ENCODE data around the gene VSTM2B. TPM values are rescaled to one million over a fixed set of nuclear protein-coding genes. Genes with fewer than 3 reads are reported as not detected.

VSTM2B gene
- total RNA-seq, 2 experiments from 2014 or later, result not detected

GRCh38 chr19:29504454-29504853, 21.3 kb upstream of the VSTM2B start:
- Mint-ChIP-seq H3K4me1 (no peaks in the 10 kb centered on the region), H3K36me3 (no peaks in the 10 kb centered on the region), H3K9me3 (no peaks in the 10 kb centered on the region), H3K27ac (no peak overlapping the region), H3K4me3 (no peak overlapping the region), H3K27me3 (peaks cover 27% of the 10 kb centered on the region)
- DNase-seq, result no peak

- Mint-ChIP-seq H3K27ac (no peak overlapping the region), H3K4me3 (no peak overlapping the region), H3K36me3 (no peaks in the 10 kb centered on the region), H3K9me3 (no peaks in the 10 kb centered on the region), H3K27me3 (peaks cover 35% of the 10 kb centered on the region), H3K4me1 (no peaks in the 10 kb centered on the region)
- no peak for DNase-seq
These were observed 20.5 kb upstream of the VSTM2B start for GRCh38 chr19:29505097-29505824.

DNA sequence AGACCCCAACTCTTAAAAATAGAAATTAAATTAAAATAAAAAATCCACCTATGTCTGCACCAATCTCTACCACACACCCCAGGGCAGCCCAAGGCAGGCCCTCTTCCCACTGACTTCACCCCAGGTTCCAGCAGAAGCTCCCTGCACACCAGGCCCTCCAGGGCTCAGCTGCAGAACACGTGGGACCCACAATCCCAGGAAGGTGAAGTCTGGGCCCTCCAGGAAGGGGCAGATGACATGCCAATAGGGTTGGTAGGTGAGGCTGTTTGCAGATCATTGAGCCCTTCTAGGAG, 19.2 kb upstream of the VSTM2B start:
- no peak for DNase-seq
- H3K27ac Mint-ChIP-seq, result no peak overlapping the region
- no peaks in the 10 kb centered on the region for H3K36me3 Mint-ChIP-seq
- H3K4me3 Mint-ChIP-seq, result no peak overlapping the region
- no peaks in the 10 kb centered on the region for H3K9me3 Mint-ChIP-seq
- no peaks in the 10 kb centered on the region for H3K4me1 Mint-ChIP-seq
- peaks cover 46% of the 10 kb centered on the region for H3K27me3 Mint-ChIP-seq

GRCh38 chr19:29507081-29507860, 18.5 kb upstream of the VSTM2B start:
- Mint-ChIP-seq H3K27ac (no peak overlapping the region), H3K36me3 (no peaks in the 10 kb centered on the region), H3K27me3 (peaks cover 53% of the 10 kb centered on the region), H3K4me3 (no peak overlapping the region), H3K4me1 (no peaks in the 10 kb centered on the region), H3K9me3 (no peaks in the 10 kb centered on the region)
- no peak for DNase-seq

GRCh38 chr19:29508181-29508580, 17.6 kb upstream of the VSTM2B start:
- Mint-ChIP-seq H3K4me1 (no peaks in the 10 kb centered on the region), H3K27me3 (peaks cover 62% of the 10 kb centered on the region), H3K4me3 (no peak overlapping the region), H3K9me3 (no peaks in the 10 kb centered on the region), H3K27ac (no peak overlapping the region), H3K36me3 (no peaks in the 10 kb centered on the region)
- no peak for DNase-seq

GRCh38 chr19:29509456-29509855, 16.3 kb upstream of the VSTM2B start:
- no peaks in the 10 kb centered on the region for H3K4me1 Mint-ChIP-seq
- H3K9me3 Mint-ChIP-seq, result no peaks in the 10 kb centered on the region
- no peak overlapping the region for H3K27ac Mint-ChIP-seq
- H3K4me3 Mint-ChIP-seq, result no peak overlapping the region
- DNase-seq, result no peak
- peaks cover 60% of the 10 kb centered on the region for H3K27me3 Mint-ChIP-seq
- H3K36me3 Mint-ChIP-seq, result no peaks in the 10 kb centered on the region

DNA sequence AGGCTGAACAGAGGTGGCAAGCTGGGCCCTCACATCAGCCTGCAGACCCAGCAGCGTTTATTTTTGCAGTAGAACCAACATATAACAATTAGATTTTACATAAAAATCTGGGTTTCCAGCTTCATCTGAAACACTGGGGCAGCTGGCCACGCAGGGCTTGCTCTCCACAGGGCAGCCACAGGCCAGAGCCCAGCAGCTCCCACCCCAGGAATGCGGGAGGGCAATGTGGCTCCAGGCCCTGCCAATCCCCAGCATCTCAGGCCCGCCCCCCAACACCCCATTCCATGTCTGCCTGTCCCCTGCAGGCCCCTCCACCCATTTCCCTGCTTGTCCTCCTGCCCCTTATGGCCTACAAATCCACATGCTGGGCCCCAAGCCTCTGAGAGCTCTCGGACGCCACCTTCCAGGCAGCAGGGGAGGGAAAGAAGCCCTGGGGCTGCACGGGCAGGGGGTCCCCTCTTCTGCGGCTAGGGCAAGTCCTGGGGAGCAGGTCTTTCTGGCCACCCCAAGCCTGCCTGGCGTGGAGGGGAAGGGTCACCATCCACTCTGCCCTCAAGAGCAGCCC, 15.0 kb upstream of the VSTM2B start:
- H3K27me3 Mint-ChIP-seq, result peaks cover 60% of the 10 kb centered on the region
- no peak overlapping the region for H3K4me3 Mint-ChIP-seq
- DNase-seq, result no peak
- H3K36me3 Mint-ChIP-seq, result no peaks in the 10 kb centered on the region
- no peak overlapping the region for H3K27ac Mint-ChIP-seq
- no peaks in the 10 kb centered on the region for H3K9me3 Mint-ChIP-seq
- H3K4me1 Mint-ChIP-seq, result no peaks in the 10 kb centered on the region

GRCh38 chr19:29511768-29512167, 14.0 kb upstream of the VSTM2B start:
- H3K4me1 Mint-ChIP-seq, result no peaks in the 10 kb centered on the region
- no peak overlapping the region for H3K4me3 Mint-ChIP-seq
- no peak for DNase-seq
- H3K36me3 Mint-ChIP-seq, result no peaks in the 10 kb centered on the region
- no peak overlapping the region for H3K27ac Mint-ChIP-seq
- H3K27me3 Mint-ChIP-seq, result peaks cover 60% of the 10 kb centered on the region
- H3K9me3 Mint-ChIP-seq, result no peaks in the 10 kb centered on the region

GRCh38 chr19:29512748-29513147, 13.0 kb upstream of the VSTM2B start:
- no peaks in the 10 kb centered on the region for H3K9me3 Mint-ChIP-seq
- H3K4me3 Mint-ChIP-seq, result no peak overlapping the region
- peaks cover 53% of the 10 kb centered on the region for H3K27me3 Mint-ChIP-seq
- H3K36me3 Mint-ChIP-seq, result no peaks in the 10 kb centered on the region
- H3K4me1 Mint-ChIP-seq, result no peaks in the 10 kb centered on the region
- DNase-seq, result no peak
- no peak overlapping the region for H3K27ac Mint-ChIP-seq

DNA sequence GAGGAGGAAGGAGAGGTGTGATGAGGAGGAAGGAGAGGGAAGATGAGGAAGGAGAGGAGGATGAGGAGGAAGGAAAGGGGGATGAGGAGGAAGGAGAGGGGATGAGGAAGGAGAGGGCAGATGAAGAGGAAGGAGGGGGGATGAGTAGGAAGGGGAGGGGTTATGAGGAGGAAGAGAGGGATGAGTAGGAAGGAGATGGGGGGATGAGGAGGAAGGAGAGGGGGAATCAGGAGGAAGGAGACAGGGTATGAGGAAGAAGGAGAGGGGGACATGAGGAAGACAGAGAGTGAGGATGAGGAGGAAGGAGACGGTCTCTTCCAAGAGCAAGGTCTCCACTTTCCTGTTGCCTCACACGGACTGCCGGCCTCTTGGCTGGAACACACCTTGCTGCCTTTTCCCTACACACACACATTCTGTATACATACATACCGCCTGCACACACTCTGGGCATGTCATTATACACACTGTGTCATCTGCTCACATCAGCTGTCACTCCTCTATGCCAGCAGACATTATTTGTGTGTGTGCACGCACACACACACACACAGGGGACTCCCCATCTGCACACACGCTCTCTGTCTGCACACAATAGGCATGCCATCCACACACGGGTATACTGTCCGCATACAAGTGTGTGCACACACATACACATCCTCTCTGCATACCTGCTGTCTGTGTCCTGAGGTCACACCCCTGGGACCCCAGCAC, 11.1 kb upstream of the VSTM2B start:
- H3K36me3 Mint-ChIP-seq, result no peaks in the 10 kb centered on the region
- H3K4me1 Mint-ChIP-seq, result no peaks in the 10 kb centered on the region
- no peak overlapping the region for H3K27ac Mint-ChIP-seq
- peaks cover 44% of the 10 kb centered on the region for H3K27me3 Mint-ChIP-seq
- no peak overlapping the region for H3K4me3 Mint-ChIP-seq
- H3K9me3 Mint-ChIP-seq, result no peaks in the 10 kb centered on the region
- no peak for DNase-seq

DNA sequence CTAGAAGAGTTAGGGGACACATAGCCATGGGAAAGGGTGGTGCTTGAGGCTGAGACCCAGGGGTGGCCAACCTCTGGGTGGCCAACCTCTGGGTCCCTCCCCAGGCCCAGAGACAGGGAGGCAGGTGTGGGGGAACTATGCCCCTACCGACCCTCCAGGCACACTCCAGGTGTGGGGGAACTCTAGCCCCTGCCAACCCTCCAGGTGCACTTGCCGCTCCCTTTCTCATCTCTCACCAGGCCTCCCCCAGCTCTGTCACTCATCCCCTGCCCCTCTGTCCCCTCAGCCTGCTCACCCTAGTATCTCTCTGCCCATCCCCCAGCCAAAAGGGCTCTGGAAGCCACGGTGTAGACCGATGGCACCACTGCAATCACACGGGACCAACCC, 10.6 kb upstream of the VSTM2B start:
- Mint-ChIP-seq H3K36me3 (no peaks in the 10 kb centered on the region), H3K9me3 (no peaks in the 10 kb centered on the region), H3K27ac (no peak overlapping the region), H3K4me3 (no peak overlapping the region), H3K27me3 (peaks cover 40% of the 10 kb centered on the region), H3K4me1 (no peaks in the 10 kb centered on the region)
- no peak for DNase-seq

- no peaks in the 10 kb centered on the region for H3K36me3 Mint-ChIP-seq
- H3K27ac Mint-ChIP-seq, result no peak overlapping the region
- H3K4me3 Mint-ChIP-seq, result no peak overlapping the region
These were observed 10.0 kb upstream of the VSTM2B start for GRCh38 chr19:29515706-29516357.

DNA sequence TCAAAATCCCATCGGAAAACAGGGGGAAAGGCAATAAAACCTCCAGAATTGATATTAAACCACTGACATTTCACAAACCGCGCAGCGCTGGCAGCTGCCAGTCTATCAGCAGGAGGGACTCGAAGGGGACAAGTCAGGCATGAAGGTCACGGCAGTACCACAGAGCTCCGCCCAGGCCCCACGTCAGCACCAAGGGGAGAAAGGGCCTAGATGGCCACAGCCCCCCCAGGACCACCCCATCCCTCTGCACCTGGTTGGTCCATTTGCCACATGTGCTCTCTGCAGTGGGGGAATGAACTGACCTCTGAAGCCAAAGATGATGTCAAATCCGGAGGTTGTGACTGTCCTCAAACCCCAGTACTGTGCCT, 9.5 kb upstream of the VSTM2B start:
- Mint-ChIP-seq H3K36me3 (no peaks in the 10 kb centered on the region), H3K4me1 (no peaks in the 10 kb centered on the region), H3K27me3 (peaks cover 30% of the 10 kb centered on the region), H3K4me3 (no peak overlapping the region), H3K27ac (no peak overlapping the region), H3K9me3 (no peaks in the 10 kb centered on the region)
- no peak for DNase-seq

More at GRCh38 chr19:29515706-29516357, 10.0 kb upstream of the VSTM2B start:
- peaks cover 35% of the 10 kb centered on the region for H3K27me3 Mint-ChIP-seq
- no peaks in the 10 kb centered on the region for H3K4me1 Mint-ChIP-seq
- DNase-seq, result no peak
- no peaks in the 10 kb centered on the region for H3K9me3 Mint-ChIP-seq

DNA sequence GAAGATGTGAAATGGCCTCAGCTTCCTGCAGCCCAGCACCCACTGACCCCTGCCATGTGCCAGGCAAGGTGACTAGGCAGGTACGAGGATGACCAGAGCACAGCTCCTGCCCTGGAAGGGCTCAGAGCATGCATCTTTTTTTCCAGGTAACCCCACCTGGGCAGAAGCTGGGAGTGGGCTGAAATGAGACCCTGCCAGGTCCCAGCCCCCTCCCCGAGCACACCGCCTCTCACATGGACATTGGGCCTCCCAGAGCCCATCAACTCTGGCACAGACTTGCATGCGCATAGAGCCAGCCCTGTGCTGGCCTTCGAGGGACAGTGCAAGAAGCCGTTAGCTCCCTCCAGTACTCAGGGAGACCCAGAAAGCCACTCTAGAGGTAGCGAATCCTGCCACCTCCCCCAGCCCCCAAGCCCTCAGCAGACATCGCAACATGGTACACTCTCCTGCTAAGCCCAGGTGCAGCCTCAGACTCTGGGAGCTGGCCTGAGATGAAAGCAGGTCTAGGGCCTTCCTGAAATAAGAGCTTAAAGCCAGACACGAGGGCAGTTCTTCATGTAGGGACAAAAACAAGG, 8.9 kb upstream of the VSTM2B start:
- Mint-ChIP-seq H3K9me3 (no peaks in the 10 kb centered on the region), H3K27ac (no peak overlapping the region), H3K4me3 (no peak overlapping the region), H3K36me3 (no peaks in the 10 kb centered on the region), H3K4me1 (no peaks in the 10 kb centered on the region), H3K27me3 (peaks cover 27% of the 10 kb centered on the region)
- DNase-seq, result no peak

DNA sequence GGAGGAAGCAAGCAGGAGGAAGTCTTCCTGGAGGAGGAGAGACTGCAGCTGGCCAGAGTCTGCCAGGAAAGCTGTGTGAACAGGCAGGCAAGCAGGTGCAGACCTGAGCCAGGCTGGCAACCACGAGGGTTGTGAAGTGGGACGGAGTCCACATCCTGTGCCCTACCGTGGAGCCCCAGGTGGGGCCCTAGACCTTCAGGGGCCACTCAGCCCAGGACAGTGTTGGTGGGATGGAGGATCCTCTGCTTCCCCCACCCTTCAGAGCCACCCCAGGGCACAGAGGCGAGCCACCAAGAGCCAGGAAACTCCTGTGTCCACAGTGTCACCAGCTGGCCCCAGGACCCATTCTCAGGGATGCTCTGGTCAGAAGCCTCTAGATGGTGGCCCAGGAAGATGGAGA, 8.4 kb upstream of the VSTM2B start:
- DNase-seq, result no peak
- peaks cover 27% of the 10 kb centered on the region for H3K27me3 Mint-ChIP-seq
- H3K36me3 Mint-ChIP-seq, result no peaks in the 10 kb centered on the region
- H3K4me1 Mint-ChIP-seq, result no peaks in the 10 kb centered on the region
- no peak overlapping the region for H3K27ac Mint-ChIP-seq
- no peak overlapping the region for H3K4me3 Mint-ChIP-seq
- H3K9me3 Mint-ChIP-seq, result no peaks in the 10 kb centered on the region
